Embryonic facial prominence (tissue), 1 donor: Measurements from ENCODE around the gene RBM43.
"Not testable (repeated sequence)": the region's sequence is repeated elsewhere in the genome, so short reads cannot be mapped to it uniquely, and the experiment has no call there.

Experiments
- DNase-seq: peaks from one replicate; pipeline ENCODE4 v3.0.0-alpha.2; 2016; ENCODE audit errors: extremely low spot score

Gene RBM43

GRCh38 chr2:151261231-151261976, at the start of gene RBM43:
Gene RBM43 (minus strand): TSS chr2:151261863. CDS start chr2:151261727, 136 bp downstream.
- DNase-seq = no peak

DNA sequence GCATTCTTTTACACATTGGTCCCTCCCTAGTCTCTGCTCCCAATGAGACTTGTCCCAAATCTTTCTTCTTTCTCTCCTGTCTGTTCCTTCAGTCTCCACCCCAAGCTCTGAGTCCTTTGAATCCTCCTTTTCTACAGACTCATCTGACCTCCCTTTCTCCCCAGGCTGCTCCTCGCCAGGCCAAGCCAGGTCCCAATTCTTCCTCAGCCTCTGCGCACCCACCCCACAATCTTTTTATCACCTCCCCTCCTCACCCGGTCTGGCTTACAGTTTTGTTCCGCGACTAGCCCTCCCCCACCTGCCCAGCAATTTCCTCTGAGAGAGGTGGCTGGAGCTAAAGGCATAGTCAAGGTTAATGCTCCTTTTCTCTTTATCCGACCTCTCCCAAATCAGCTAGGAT, 48.6 kb upstream of the RBM43 start:
- DNase-seq = not testable (repeated sequence)

DNA sequence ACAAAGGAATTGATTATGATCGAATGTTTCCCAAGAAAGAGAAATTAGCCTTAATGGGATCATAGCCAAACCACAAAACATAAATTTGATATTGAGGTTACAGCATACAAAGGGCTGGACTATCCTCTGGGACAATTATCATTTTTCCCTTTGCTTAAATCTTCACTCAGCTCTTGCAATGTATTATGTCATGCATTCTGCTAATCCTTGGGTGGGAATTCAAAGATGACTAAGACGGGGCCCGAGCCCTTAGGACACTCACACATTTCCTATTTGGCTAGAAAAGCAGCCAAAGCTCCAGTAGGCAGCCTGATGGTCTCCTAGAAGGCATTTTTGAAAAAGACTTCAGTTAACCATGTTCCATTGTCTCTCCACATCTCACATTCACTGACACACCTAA, 45.0 kb upstream of the RBM43 start:
- no peak for DNase-seq

DNA sequence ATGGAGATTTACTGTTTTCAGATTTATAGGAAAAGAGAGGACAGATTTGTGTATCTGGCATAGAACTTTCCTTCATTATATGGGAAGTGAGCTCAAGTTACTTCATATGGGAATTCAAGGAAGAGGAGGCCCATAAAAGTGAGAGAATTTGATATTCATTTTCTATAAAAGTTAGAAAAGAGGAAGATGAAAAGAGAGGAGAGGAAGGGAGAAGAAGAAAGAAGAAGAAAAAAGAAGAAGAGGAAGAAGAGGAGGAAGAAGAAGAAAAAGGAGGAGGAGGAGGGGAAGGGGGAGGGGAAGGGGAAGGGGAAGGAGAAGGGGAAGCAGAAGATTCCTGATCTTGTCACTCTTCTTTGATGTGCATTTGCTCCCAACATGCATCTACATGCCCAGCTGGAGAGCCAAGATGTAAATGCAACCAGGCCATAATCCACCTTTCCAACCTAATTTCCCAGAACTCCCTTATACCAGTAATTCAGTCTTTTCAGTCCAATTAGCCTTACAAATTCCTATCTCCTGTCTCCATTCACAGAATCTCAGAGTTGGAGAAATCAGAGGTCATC, 43.5 kb upstream of the RBM43 start:
- no peak for DNase-seq

- DNase-seq = no peak
Observed at GRCh38 chr2:151302879-151303278, 41.2 kb upstream of the RBM43 start.

GRCh38 chr2:151302404-151302803, 40.7 kb upstream of the RBM43 start:
- no peak for DNase-seq

DNA sequence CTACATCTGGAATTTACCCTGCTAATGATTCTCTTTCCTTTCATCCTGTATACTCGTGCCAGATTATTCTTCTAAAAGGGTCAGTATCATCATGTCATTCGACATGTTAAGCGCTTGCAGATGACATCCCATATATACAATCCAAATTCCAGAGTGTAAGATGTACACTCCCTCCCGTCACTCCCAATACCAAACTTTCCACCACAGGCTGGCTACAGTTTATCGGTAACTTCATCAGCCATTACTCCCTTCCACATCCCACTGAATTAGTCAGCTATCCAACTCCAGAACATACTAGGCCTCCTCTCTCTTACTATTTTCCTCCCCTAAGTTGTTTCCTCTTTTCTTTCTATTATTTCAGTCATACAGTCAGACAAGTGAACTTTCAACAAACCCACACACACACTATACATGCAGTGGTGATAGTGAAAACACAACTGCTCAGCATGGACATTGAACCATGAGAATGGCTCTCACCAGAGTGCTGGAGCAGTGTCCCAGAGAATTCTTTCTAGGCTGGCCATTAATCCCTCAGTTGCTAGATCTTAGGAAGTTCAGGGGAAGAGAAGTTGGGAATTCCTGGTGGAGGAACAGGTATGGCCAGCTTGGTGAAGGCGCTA, 38.4 kb upstream of the RBM43 start:
- DNase-seq = no peak

DNA sequence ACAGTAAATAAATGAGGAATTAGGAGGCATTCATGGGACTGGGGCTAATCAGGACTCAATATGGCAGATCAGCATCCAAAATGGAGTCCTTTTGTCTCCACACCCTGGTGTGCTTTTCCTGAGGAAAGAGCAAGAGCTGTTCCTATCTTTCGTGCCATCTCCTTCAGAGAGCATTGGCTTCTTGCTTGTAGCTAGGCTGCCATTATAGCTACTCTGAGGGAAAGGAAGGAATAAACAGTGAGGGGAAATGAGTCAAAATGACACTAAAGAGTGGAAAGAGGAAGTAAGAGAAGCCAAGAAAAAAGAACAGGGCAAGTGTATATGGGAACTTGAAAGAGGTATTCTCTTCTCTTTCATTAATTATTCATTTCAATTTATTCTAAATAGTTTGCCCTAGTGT, 36.2 kb upstream of the RBM43 start:
- DNase-seq = no peak

- DNase-seq = not testable (repeated sequence)
Observed at GRCh38 chr2:151295926-151296325, 34.3 kb upstream of the RBM43 start.

GRCh38 chr2:151292546-151292945, 30.9 kb upstream of the RBM43 start:
- no peak for DNase-seq

DNA sequence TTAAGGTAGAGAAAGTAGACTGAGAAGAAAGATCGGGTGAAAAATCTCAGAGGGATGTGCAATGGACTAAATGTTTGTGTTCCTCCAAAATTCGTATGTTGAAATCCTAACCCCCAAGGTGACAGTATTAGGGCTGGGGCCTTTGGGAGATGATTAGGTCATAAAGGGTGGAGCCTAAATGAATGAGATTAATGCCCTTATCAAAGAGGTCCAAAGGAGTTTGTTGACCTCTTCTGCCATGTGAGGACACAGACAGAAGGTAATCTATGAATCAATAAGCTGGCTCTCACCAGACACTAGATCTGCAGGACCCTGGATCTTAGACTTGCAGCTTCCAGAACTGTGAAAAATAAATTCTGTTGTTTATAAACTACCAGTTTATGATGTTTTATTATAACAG, 30.5 kb upstream of the RBM43 start:
- DNase-seq = no peak

- DNase-seq = no peak
Observed at GRCh38 chr2:151291224-151291623, 29.6 kb upstream of the RBM43 start.

GRCh38 chr2:151289972-151290866, 28.6 kb upstream of the RBM43 start:
- no peak for DNase-seq

DNA sequence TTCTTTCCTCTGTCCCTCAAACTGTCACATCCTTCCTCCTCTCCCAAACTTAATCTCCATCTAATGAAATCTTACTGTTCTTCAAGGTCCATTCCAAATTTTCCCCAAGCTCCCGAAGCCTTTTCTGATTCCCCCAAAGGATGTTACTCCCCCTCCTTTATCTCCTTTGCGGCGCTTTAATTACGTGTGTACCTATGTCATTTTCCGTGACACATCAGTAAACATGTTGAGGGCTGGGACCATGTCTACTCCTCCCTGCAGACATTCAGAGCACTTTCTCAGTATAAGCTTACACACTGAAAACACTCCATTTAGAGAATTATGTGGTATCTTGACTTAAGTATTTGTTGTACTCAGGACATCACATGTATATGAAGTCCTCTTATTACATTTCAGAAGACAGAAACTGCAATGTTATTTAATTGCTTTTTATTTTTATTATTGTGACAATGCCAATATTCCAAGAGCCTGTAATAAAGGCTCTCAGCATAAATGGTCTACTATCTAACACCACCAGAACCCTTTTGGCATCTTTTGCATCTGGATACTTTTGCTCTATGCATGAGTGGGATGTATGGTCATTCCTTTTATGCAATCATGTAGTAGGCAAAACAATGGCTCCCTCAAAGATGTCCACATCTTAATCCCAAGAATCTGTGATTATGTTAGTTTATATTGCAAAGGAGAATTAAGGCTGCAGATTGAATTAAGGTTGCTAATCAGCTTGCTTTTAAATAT, 26.0 kb upstream of the RBM43 start:
- DNase-seq = no peak

GRCh38 chr2:151282401-151282800, 20.7 kb upstream of the RBM43 start:
- no peak for DNase-seq

DNA sequence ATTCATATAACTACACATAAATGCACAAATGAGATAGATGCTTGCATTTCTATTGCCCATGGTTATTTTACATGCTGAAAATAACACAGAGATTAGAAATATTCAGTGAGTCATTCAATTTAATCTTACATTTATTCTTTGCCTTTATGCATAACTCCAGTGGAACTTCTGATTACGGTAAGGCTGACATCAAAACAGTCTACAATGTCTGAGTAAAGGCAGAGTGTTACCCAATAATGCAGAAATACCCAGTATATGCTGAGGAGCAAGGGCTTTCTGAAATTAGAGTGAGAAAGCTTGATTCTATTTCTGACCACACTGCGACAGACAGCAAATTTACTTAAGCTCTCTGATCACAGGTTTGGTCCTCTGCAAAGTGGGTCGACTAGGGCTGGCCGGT, 18.6 kb upstream of the RBM43 start:
- no peak for DNase-seq

- no peak for DNase-seq
Observed at GRCh38 chr2:151278487-151278886, 16.8 kb upstream of the RBM43 start.

DNA sequence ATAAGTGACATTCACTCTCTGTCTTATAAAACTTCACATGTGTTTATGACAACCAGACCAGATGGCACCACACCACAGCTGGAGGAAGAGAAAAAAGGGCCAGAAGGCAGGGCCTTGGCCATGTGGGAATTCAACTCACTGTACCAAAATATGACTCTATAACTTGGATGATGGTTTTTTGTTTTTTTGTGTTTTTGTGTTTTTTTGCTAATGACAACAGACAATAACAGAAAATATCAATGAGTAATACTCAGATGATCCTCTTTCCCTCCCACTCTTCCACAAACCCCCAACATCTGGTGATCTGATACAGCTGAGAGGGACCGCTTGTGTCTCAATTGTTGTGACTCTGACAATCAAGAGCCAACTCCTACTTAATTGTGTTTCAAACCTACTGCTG, 15.4 kb upstream of the RBM43 start:
- no peak for DNase-seq

- DNase-seq = no peak
Observed at GRCh38 chr2:151275291-151275690, 13.6 kb upstream of the RBM43 start.

DNA sequence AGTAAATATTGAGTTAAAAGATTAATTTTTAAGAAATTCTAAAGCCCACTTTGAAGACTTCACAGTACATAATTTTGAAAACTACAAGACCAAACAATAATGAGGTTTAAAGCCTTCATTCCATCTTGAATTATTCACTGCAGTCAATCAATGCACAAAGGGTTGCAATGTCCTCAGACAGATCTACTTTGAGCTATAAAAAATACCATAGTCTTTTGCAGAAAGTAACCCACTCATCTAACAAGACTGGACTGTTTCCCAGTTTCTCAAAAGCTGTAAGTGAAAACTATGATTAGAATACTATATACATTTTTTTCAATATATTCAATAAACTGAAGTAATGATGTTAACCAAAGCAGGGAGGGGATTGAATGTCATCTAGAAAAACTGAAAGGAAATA, 10.2 kb upstream of the RBM43 start:
- no peak for DNase-seq

- no peak for DNase-seq
Observed at GRCh38 chr2:151269798-151270568, 8.3 kb upstream of the RBM43 start.
